B cell (primary cell): Measurements from ENCODE around the gene SLC2A14.
"Not testable (repeated sequence)": the region's sequence is repeated elsewhere in the genome, so short reads cannot be mapped to it uniquely, and the experiment has no call there.

ENCODE experiments used
- EZH2 ChIP-seq: IDR thresholded peaks from 2 replicates; pipeline ENCODE4 v1.6.1; 2012; ENCODE audit warnings: borderline replicate concordance, low read depth, mild to moderate bottlenecking, moderate library complexity, low read length; ENCODE audit not compliant: insufficient read depth, poor library complexity, severe bottlenecking
- TF ChIP-seq, protein P1 (sequence below): fragments of 200-600 bp; IDR thresholded peaks from one replicate; pipeline ENCODE4 v1.8.0; 2022; ENCODE audit warnings: antibody characterized with exemption, mild to moderate bottlenecking

DNA sequence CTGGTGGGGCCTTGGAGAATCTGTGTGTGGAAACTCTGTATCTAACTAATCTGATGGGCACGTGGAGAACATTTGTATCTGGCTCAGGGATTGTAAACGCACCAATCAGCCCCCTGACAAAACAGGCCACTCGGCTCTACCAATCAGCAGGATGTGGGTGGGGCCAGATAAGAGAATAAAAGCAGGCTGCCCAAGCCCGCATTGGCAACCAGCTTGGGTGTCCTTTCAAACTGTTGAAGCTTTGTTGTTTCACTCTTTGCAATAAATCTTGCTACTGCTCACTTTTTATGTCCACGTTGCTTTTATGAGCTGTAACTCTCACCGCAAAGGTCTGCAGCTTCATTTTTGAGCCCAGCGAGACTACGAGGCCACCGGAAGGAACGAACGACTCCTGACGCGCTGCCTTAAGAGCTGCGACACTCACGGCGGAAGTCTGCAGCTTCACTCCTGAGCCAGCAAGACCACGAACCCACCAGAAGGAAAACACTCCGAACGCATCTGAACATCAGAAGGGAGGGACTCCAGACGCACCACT, 9.8 kb downstream of the SLC2A14 start:
- TF ChIP-seq EZH2, result not testable (repeated sequence)
- TF ChIP-seq, protein P1, sequence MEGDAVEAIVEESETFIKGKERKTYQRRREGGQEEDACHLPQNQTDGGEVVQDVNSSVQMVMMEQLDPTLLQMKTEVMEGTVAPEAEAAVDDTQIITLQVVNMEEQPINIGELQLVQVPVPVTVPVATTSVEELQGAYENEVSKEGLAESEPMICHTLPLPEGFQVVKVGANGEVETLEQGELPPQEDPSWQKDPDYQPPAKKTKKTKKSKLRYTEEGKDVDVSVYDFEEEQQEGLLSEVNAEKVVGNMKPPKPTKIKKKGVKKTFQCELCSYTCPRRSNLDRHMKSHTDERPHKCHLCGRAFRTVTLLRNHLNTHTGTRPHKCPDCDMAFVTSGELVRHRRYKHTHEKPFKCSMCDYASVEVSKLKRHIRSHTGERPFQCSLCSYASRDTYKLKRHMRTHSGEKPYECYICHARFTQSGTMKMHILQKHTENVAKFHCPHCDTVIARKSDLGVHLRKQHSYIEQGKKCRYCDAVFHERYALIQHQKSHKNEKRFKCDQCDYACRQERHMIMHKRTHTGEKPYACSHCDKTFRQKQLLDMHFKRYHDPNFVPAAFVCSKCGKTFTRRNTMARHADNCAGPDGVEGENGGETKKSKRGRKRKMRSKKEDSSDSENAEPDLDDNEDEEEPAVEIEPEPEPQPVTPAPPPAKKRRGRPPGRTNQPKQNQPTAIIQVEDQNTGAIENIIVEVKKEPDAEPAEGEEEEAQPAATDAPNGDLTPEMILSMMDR, result not testable (repeated sequence)
